ENCODE measurements around the gene RYK. TPM values are rescaled to one million over a fixed set of nuclear protein-coding genes. Genes with fewer than 3 reads are reported as not detected.

Gene RYK
- total RNA-seq, 4 donors from 2014 or later = 92.7 to 133 (median 115) TPM

- Histone ChIP-seq H3K4me1 (peaks cover 2 to 11% (median 6%) of the 10 kb centered on the region in 3 donors), H3K27me3 (no peaks in the 10 kb centered on the region), H3K4me3 (no peak overlapping the region), H3K9me3 (no peaks in the 10 kb centered on the region), H3K36me3 (no peaks in the 10 kb centered on the region), H3K27ac (no peak overlapping the region)
- ATAC-seq = no peak
- 100% methylated on average over 2 of the region's 6 CpGs; no CpG with 5 or more reads in 1 of the 2 donors for WGBS, 2 donors (ENCODE audit: low coverage in 1 of 2)
- TF ChIP-seq CTCF (IDR thresholded peaks at IDR 0.05) (no peak), POLR2A (IDR thresholded peaks at IDR 0.05) (no peak), POLR2AphosphoS5 (IDR thresholded peaks at IDR 0.05) (no peak), EP300 (IDR thresholded peaks at IDR 0.05) (no peak)
These were observed 33.8 kb upstream of the RYK start for GRCh38 chr3:134284438-134284837.

- ATAC-seq = no peak
- Histone ChIP-seq H3K9me3 (no peaks in the 10 kb centered on the region), H3K27me3 (no peaks in the 10 kb centered on the region), H3K4me1 (peaks cover 2 to 16% (median 8%) of the 10 kb centered on the region in 3 donors), H3K27ac (no peak overlapping the region), H3K4me3 (no peak overlapping the region), H3K36me3 (no peaks in the 10 kb centered on the region)
- WGBS, 2 donors (ENCODE audit: low coverage in 1 of 2) = 62 to 69% methylated on average over 2 to 4 of the region's 8 CpGs
- TF ChIP-seq POLR2A (IDR thresholded peaks at IDR 0.05) (no peak), POLR2AphosphoS5 (IDR thresholded peaks at IDR 0.05) (no peak), CTCF (IDR thresholded peaks at IDR 0.05) (no peak), EP300 (IDR thresholded peaks at IDR 0.05) (no peak)
These were observed 32.0 kb upstream of the RYK start for GRCh38 chr3:134282659-134283047.

GRCh38 chr3:134281912-134282658 is 31.4 kb upstream of the RYK start:
- TF ChIP-seq POLR2A (IDR thresholded peaks at IDR 0.05) (no peak), EP300 (IDR thresholded peaks at IDR 0.05) (no peak), CTCF (IDR thresholded peaks at IDR 0.05) (no peak), POLR2AphosphoS5 (IDR thresholded peaks at IDR 0.05) (no peak)
- no peak overlapping the region for H3K27ac ChIP-seq
- H3K27me3 ChIP-seq = no peaks in the 10 kb centered on the region
- H3K9me3 ChIP-seq = no peaks in the 10 kb centered on the region
- no peaks in the 10 kb centered on the region for H3K36me3 ChIP-seq
- ATAC-seq = no peak
- H3K4me3 ChIP-seq = no peak overlapping the region
- WGBS, 2 donors (ENCODE audit: low coverage in 1 of 2) = 92 to 100% methylated on average over 2 of the region's 2 CpGs
- H3K4me1 ChIP-seq = peaks cover 2 to 16% (median 8%) of the 10 kb centered on the region in 3 donors

GRCh38 chr3:134279466-134279865 is 28.8 kb upstream of the RYK start:
- Histone ChIP-seq H3K27me3 (no peaks in the 10 kb centered on the region), H3K27ac (peak overlapping the region in 2 of 4 donors; percentile 46), H3K9me3 (no peaks in the 10 kb centered on the region), H3K36me3 (no peaks in the 10 kb centered on the region), H3K4me3 (no peak overlapping the region), H3K4me1 (peaks cover 2 to 16% (median 8%) of the 10 kb centered on the region in 3 donors)
- ATAC-seq = no peak
- TF ChIP-seq POLR2AphosphoS5 (IDR thresholded peaks at IDR 0.05) (no peak), CTCF (IDR thresholded peaks at IDR 0.05) (no peak), EP300 (IDR thresholded peaks at IDR 0.05) (no peak), POLR2A (IDR thresholded peaks at IDR 0.05) (no peak)
- WGBS, 2 donors (ENCODE audit: low coverage in 1 of 2) = 24 to 36% methylated on average over 2 of the region's 2 CpGs

GRCh38 chr3:134277066-134277660 is 26.5 kb upstream of the RYK start:
- no peaks in the 10 kb centered on the region for H3K9me3 ChIP-seq
- 44 to 70% methylated on average over 3 of the region's 3 CpGs for WGBS, 2 donors (ENCODE audit: low coverage in 1 of 2)
- H3K27ac ChIP-seq = no peak overlapping the region
- H3K27me3 ChIP-seq = no peaks in the 10 kb centered on the region
- ATAC-seq = no peak
- no peaks in the 10 kb centered on the region for H3K36me3 ChIP-seq
- H3K4me3 ChIP-seq = no peak overlapping the region
- H3K4me1 ChIP-seq = peaks cover 2 to 16% (median 8%) of the 10 kb centered on the region in 3 donors
- TF ChIP-seq CTCF (IDR thresholded peaks at IDR 0.05) = no peak
- no peak for TF ChIP-seq POLR2AphosphoS5 (IDR thresholded peaks at IDR 0.05)
- no peak for TF ChIP-seq POLR2A (IDR thresholded peaks at IDR 0.05)

Measured in gastroesophageal sphincter (tissue), 4 donors.